Measurements from ENCODE around the gene RTN4R.

DNA sequence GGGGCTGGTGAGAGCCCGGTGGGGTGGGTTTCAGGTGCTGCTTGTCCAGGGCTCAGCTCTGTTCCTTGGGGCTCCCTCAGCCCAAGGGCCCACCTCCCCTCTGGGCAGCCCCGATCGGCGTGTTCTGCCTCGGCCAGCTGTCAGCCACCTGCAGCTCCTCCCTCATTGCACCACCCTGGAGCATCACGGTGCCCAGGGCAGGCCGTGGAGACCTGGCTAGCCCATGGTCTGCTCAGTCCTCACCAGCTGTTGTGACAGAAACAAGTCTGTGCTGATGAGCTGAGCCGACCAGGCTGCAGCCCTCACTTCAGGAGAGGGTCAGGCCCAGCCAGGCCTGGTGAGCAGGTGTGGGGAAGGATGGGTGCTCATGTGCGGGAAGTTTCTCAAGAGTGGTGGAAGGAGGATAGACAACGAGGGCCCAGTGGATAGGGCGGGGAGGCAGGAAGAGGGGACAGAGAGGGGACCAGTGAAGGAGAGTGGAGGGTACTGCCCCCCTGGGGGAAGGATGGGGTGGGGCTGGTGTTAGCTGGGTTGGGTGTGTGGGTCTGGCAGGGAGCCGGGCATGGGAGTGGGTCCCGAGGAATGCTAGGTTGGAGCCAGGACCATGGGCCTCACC lies 16.5 kb upstream of the RTN4R start:
- TF ChIP-seq CTCF (IDR thresholded peaks at IDR 0.05): no peak
- no peak for TF ChIP-seq POLR2A (IDR thresholded peaks at IDR 0.05)

Measured in adrenal gland (tissue), 5 donors.